GM12878 (cell line): Measurements from ENCODE around the gene BZW1. TPM values are rescaled to one million over a fixed set of nuclear protein-coding genes. Genes with fewer than 3 reads are reported as not detected.
A peak's percentile ranks its signal among the peaks of the same experiment; 100 is the strongest.

ENCODE experiments used
- CBX3 ChIP-seq: fragments of 200-600 bp; sonication (generic); IDR thresholded peaks from 2 replicates; pipeline ENCODE4 v1.6.1; 2016; ENCODE audit warnings: low read depth, borderline replicate concordance
- CHD2 ChIP-seq: IDR thresholded peaks from 2 replicates; pipeline ENCODE4 v1.6.1; 2011; ENCODE audit warnings: low read depth, low read length, improper control_type of control experiment, borderline replicate concordance
- GATAD2B ChIP-seq: fragments of 450-650 bp; conservative IDR thresholded peaks from 2 replicates; pipeline ENCODE4 v1.6.1; 2017; ENCODE audit warnings: low read depth, mild to moderate bottlenecking, moderate library complexity
- KAT2A ChIP-seq: conservative IDR thresholded peaks from 2 replicates; pipeline ENCODE4 v1.6.1; 2011; ENCODE audit warnings: low read depth, low read length; ENCODE audit not compliant: control insufficient read depth
- NBN ChIP-seq: fragments of 450-650 bp; IDR thresholded peaks from 2 replicates; pipeline ENCODE4 v1.6.1; 2016
- NFXL1 ChIP-seq: fragments of 450-650 bp; IDR thresholded peaks from 2 replicates; pipeline ENCODE4 v1.6.1; 2017; ENCODE audit warnings: antibody characterized with exemption, mild to moderate bottlenecking, borderline replicate concordance
- NFYB ChIP-seq: IDR thresholded peaks from 2 replicates; pipeline ENCODE4 v1.6.1; 2011; ENCODE audit warnings: low read depth, mild to moderate bottlenecking, low read length, improper control_type of control experiment, moderate library complexity; ENCODE audit not compliant: insufficient read depth
- SREBF1 ChIP-seq: IDR thresholded peaks from 2 replicates; pipeline ENCODE4 v1.6.1; 2012; ENCODE audit warnings: mild to moderate bottlenecking, low read length
- polyA plus RNA-seq, 11 experiments: library from polyadenylated mRNA; depleted of rRNA in 4 of 11; unstranded in 6 of 11; stranded (reverse) in 5 of 11; fragments of >200 nt; fragmentation: Nextera tagmentation in 4 of 11; fragmentation: Illumina TruSeq in 1 of 11; extraction: Ambion mirVana in 4 of 11; extraction: Trizol in 1 of 11; gene quantifications; 1 replicate in 1 of 11; 2 replicates in 10 of 11; pipeline versions ENCODE4 v1.2.1 to v1.2.3, GENCODE V29; 2011 to 2016; ENCODE audit warnings: inconsistent platforms in 2 of 11, missing spikeins in 2 of 11, low read depth in 1 of 11
- total RNA-seq, 4 experiments: library from RNA; depleted of rRNA in 3 of 4; stranded (reverse); fragments of >200 nt in 3 of 4; fragmentation: Illumina TruSeq in 1 of 4; extraction: Trizol in 1 of 4; gene quantifications; 2 replicates each; pipeline versions ENCODE4 v1.2.1 to v1.2.3, GENCODE V29; 2013 to 2021
- TF ChIP-seq, protein P1 (sequence below): fragments of 450-650 bp; formaldehyde crosslinking; IDR thresholded peaks from 2 replicates; pipeline ENCODE4 v1.4.0; 2022; ENCODE audit warnings: mild to moderate bottlenecking, moderate library complexity
- TF ChIP-seq, protein P2 (sequence below): fragments of 450-650 bp; IDR thresholded peaks from 2 replicates; pipeline ENCODE4 v1.6.1; 2018; ENCODE audit warnings: mild to moderate bottlenecking, low read depth, moderate library complexity; ENCODE audit not compliant: partially characterized antibody
- TF ChIP-seq, protein P3 (sequence below): fragments of 450-650 bp; IDR thresholded peaks from 2 replicates; pipeline ENCODE4 v1.6.1; 2017; ENCODE audit warnings: mild to moderate bottlenecking, moderate library complexity
- TF ChIP-seq, protein P4 (sequence below): IDR thresholded peaks from 2 replicates; pipeline ENCODE4 v1.6.1; 2012; ENCODE audit warnings: low read depth, low read length, improper control_type of control experiment
- TF ChIP-seq, protein P5 (sequence below): IDR thresholded peaks from 2 replicates; pipeline ENCODE4 v1.6.1; 2011; ENCODE audit warnings: low read depth, low read length, improper control_type of control experiment, borderline replicate concordance
- TF ChIP-seq, protein P6 (sequence below): IDR thresholded peaks from 2 replicates; pipeline ENCODE4 v1.6.1; 2011; ENCODE audit warnings: borderline replicate concordance, low read depth, mild to moderate bottlenecking, moderate library complexity, mixed read lengths, low read length; ENCODE audit not compliant: insufficient read depth; ENCODE audit errors: extremely low read length

The BZW1 gene
- total and polyA plus RNA-seq, 10 of the 15 experiments (the other 5 are each of a cell fraction or from before 2014, with no cell fraction given): 186 to 349 (median 269) TPM

DNA sequence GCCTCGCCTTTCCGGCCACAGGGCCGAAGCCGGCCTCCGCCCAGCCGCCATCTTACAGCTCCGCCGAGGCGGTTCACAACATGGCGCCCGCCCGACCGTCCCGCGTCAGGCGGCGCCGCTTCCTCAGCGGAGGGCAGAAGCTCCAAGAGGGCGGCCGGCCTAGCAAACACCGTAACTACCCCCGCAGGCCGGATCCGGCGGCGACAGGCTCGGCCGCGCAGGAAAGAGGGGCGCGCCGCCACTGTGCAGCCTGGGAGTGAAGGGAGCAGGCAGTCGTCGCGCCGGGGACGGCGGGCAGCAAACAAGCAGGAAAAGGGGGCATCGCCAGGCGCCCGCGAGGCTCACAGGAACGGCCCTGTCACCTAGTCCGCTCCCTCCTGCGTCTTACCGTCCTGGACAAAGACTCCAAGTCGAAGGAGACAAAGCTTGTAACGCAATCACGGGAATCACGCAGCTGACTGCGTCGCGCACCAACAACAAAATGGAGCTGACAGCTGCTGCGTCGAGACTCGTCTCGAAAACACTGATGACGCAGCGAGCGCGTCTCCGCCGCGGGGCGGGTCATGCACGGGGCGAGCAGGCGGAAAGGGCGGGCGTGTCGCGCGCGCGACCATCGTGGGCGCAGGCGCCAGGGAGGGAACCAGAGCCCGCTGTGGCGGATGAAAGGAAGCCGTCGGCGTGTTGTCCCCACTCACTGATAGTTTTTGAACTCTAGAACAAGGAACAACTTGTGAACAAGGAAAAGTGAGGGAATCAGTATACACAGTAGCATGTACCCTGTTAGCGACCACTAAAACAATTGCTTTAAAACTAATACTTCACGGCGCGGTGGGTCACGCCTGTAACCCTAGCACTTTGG lies 52.7 kb downstream of the BZW1 start, which contains the start of gene CLK1 (continued):
- no peak for TF ChIP-seq NFYB
- TF ChIP-seq CHD2: no peak
- TF ChIP-seq, protein P1, sequence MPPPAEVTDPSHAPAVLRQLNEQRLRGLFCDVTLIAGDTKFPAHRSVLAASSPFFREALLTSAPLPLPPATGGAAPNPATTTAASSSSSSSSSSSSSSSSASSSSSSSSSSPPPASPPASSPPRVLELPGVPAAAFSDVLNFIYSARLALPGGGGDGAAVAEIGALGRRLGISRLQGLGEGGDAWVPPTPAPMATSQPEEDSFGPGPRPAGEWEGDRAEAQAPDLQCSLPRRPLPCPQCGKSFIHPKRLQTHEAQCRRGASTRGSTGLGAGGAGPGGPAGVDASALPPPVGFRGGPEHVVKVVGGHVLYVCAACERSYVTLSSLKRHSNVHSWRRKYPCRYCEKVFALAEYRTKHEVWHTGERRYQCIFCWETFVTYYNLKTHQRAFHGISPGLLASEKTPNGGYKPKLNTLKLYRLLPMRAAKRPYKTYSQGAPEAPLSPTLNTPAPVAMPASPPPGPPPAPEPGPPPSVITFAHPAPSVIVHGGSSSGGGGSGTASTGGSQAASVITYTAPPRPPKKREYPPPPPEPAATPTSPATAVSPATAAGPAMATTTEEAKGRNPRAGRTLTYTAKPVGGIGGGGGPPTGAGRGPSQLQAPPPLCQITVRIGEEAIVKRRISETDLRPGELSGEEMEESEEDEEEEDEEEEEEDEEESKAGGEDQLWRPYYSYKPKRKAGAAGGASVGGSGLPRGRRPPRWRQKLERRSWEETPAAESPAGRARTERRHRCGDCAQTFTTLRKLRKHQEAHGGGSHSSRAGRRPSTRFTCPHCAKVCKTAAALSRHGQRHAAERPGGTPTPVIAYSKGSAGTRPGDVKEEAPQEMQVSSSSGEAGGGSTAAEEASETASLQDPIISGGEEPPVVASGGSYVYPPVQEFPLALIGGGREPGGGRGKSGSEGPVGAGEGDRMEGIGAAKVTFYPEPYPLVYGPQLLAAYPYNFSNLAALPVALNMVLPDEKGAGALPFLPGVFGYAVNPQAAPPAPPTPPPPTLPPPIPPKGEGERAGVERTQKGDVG (CRISPR knock-in tag): no peak
- no peak for TF ChIP-seq CBX3
- TF ChIP-seq SREBF1: no peak
- TF ChIP-seq, protein P2, sequence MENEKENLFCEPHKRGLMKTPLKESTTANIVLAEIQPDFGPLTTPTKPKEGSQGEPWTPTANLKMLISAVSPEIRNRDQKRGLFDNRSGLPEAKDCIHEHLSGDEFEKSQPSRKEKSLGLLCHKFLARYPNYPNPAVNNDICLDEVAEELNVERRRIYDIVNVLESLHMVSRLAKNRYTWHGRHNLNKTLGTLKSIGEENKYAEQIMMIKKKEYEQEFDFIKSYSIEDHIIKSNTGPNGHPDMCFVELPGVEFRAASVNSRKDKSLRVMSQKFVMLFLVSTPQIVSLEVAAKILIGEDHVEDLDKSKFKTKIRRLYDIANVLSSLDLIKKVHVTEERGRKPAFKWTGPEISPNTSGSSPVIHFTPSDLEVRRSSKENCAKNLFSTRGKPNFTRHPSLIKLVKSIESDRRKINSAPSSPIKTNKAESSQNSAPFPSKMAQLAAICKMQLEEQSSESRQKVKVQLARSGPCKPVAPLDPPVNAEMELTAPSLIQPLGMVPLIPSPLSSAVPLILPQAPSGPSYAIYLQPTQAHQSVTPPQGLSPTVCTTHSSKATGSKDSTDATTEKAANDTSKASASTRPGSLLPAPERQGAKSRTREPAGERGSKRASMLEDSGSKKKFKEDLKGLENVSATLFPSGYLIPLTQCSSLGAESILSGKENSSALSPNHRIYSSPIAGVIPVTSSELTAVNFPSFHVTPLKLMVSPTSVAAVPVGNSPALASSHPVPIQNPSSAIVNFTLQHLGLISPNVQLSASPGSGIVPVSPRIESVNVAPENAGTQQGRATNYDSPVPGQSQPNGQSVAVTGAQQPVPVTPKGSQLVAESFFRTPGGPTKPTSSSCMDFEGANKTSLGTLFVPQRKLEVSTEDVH: no peak
- TF ChIP-seq KAT2A: no peak
- TF ChIP-seq, protein P3, sequence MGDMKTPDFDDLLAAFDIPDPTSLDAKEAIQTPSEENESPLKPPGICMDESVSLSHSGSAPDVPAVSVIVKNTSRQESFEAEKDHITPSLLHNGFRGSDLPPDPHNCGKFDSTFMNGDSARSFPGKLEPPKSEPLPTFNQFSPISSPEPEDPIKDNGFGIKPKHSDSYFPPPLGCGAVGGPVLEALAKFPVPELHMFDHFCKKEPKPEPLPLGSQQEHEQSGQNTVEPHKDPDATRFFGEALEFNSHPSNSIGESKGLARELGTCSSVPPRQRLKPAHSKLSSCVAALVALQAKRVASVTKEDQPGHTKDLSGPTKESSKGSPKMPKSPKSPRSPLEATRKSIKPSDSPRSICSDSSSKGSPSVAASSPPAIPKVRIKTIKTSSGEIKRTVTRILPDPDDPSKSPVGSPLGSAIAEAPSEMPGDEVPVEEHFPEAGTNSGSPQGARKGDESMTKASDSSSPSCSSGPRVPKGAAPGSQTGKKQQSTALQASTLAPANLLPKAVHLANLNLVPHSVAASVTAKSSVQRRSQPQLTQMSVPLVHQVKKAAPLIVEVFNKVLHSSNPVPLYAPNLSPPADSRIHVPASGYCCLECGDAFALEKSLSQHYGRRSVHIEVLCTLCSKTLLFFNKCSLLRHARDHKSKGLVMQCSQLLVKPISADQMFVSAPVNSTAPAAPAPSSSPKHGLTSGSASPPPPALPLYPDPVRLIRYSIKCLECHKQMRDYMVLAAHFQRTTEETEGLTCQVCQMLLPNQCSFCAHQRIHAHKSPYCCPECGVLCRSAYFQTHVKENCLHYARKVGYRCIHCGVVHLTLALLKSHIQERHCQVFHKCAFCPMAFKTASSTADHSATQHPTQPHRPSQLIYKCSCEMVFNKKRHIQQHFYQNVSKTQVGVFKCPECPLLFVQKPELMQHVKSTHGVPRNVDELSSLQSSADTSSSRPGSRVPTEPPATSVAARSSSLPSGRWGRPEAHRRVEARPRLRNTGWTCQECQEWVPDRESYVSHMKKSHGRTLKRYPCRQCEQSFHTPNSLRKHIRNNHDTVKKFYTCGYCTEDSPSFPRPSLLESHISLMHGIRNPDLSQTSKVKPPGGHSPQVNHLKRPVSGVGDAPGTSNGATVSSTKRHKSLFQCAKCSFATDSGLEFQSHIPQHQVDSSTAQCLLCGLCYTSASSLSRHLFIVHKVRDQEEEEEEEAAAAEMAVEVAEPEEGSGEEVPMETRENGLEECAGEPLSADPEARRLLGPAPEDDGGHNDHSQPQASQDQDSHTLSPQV: no peak
- TF ChIP-seq, protein P4, sequence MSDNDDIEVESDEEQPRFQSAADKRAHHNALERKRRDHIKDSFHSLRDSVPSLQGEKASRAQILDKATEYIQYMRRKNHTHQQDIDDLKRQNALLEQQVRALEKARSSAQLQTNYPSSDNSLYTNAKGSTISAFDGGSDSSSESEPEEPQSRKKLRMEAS: peak; percentile 63
- TF ChIP-seq, protein P5, sequence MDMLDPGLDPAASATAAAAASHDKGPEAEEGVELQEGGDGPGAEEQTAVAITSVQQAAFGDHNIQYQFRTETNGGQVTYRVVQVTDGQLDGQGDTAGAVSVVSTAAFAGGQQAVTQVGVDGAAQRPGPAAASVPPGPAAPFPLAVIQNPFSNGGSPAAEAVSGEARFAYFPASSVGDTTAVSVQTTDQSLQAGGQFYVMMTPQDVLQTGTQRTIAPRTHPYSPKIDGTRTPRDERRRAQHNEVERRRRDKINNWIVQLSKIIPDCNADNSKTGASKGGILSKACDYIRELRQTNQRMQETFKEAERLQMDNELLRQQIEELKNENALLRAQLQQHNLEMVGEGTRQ: no peak
- TF ChIP-seq, protein P6, sequence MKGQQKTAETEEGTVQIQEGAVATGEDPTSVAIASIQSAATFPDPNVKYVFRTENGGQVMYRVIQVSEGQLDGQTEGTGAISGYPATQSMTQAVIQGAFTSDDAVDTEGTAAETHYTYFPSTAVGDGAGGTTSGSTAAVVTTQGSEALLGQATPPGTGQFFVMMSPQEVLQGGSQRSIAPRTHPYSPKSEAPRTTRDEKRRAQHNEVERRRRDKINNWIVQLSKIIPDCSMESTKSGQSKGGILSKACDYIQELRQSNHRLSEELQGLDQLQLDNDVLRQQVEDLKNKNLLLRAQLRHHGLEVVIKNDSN: no peak
- peak; percentile 31 for TF ChIP-seq GATAD2B
- TF ChIP-seq NFXL1: no peak
- peak; percentile 92 for TF ChIP-seq NBN
